NB4 (cell line): Measurements from ENCODE around the gene NINJ1.

ENCODE experiments used
- DNase-seq: peaks from one replicate; pipeline ENCODE4 v3.0.0; 2010; ENCODE audit warnings: low read depth
- H3K4me3 ChIP-seq: one replicate; pipeline ENCODE4 v1.5.1; 2011; ENCODE audit warnings: mild to moderate bottlenecking, low read depth, low read length, moderate library complexity
- MYC ChIP-seq: IDR thresholded peaks from 2 replicates; pipeline ENCODE4 v1.6.1; 2011; ENCODE audit warnings: low read depth, low read length
- POLR2A ChIP-seq: IDR thresholded peaks from 2 replicates; pipeline ENCODE4 v1.6.1; 2011; ENCODE audit warnings: mild to moderate bottlenecking; ENCODE audit not compliant: insufficient read length; ENCODE audit errors: extremely low read depth
- TF ChIP-seq, protein P1 (sequence below): IDR thresholded peaks from one replicate; pipeline ENCODE4 v1.5.1; 2012; ENCODE audit warnings: low read depth, low read length
- TF ChIP-seq, protein P2 (sequence below): IDR thresholded peaks from 2 replicates; pipeline ENCODE4 v1.6.1; 2011; ENCODE audit warnings: low read depth, low read length

NINJ1 gene

GRCh38 chr9:93178851-93179786, 45.1 kb upstream of the NINJ1 start:
- H3K4me3 ChIP-seq: no peak overlapping the region
- DNase-seq: no peak
- TF ChIP-seq, protein P1, sequence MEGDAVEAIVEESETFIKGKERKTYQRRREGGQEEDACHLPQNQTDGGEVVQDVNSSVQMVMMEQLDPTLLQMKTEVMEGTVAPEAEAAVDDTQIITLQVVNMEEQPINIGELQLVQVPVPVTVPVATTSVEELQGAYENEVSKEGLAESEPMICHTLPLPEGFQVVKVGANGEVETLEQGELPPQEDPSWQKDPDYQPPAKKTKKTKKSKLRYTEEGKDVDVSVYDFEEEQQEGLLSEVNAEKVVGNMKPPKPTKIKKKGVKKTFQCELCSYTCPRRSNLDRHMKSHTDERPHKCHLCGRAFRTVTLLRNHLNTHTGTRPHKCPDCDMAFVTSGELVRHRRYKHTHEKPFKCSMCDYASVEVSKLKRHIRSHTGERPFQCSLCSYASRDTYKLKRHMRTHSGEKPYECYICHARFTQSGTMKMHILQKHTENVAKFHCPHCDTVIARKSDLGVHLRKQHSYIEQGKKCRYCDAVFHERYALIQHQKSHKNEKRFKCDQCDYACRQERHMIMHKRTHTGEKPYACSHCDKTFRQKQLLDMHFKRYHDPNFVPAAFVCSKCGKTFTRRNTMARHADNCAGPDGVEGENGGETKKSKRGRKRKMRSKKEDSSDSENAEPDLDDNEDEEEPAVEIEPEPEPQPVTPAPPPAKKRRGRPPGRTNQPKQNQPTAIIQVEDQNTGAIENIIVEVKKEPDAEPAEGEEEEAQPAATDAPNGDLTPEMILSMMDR: no peak
- TF ChIP-seq MYC (no peak), POLR2A (no peak)
- TF ChIP-seq, protein P2, sequence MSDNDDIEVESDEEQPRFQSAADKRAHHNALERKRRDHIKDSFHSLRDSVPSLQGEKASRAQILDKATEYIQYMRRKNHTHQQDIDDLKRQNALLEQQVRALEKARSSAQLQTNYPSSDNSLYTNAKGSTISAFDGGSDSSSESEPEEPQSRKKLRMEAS: no peak

- DNase-seq: no peak
- TF ChIP-seq, protein P2: no peak
- TF ChIP-seq POLR2A: no peak
- no peak for TF ChIP-seq MYC
- TF ChIP-seq, protein P1: no peak
- H3K4me3 ChIP-seq: no peak overlapping the region
These were observed 43.6 kb upstream of the NINJ1 start for GRCh38 chr9:93177676-93178075.

DNA sequence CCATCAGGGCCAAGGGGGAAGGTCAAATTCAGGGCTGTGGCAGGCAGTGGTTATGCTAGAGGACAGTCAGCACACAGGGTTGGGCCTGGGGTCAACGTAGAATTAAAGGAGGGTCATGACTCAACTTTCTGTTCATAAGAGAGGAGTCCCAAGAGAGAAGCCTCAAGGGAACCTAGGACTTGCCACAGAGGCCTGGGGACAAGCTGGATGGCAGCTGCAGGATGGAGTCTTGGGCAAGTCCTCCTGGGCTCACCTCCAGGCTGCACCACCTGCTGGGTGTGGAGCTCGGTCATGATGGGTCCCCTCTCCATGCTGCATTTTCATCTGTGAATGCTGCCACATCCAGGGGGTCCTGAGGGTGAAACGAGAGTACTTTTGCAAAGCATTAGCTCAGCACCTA, 40.9 kb upstream of the NINJ1 start:
- H3K4me3 ChIP-seq: no peak overlapping the region
- no peak for TF ChIP-seq POLR2A
- no peak for TF ChIP-seq MYC
- TF ChIP-seq, protein P2: no peak
- TF ChIP-seq, protein P1: no peak
- DNase-seq: peak; percentile 58

GRCh38 chr9:93173365-93174051, 39.5 kb upstream of the NINJ1 start:
- no peak overlapping the region for H3K4me3 ChIP-seq
- TF ChIP-seq MYC (no peak), POLR2A (no peak)
- TF ChIP-seq, protein P1: no peak
- TF ChIP-seq, protein P2: no peak
- no peak for DNase-seq

GRCh38 chr9:93172666-93173364, 38.8 kb upstream of the NINJ1 start:
- TF ChIP-seq, protein P2: no peak
- TF ChIP-seq MYC: no peak
- no peak for TF ChIP-seq POLR2A
- TF ChIP-seq, protein P1: no peak
- no peak for DNase-seq
- no peak overlapping the region for H3K4me3 ChIP-seq
